PC-9 (cell line): ENCODE measurements around the gene ZRSR2. TPM values are rescaled to one million over a fixed set of nuclear protein-coding genes. Genes with fewer than 3 reads are reported as not detected.

ENCODE experiments used
- BruUV-seq: library from RNA; stranded (reverse); fragments of 400-500 nt; replicated peaks from 2 replicates; lab custom pipeline; 2021; lab: Mats Ljungman, UMichigan
- CTCF ChIA-PET: fragments of 300-600 bp; sonication (Branson Sonifier 250); formaldehyde crosslinking; loops from one replicate; lab custom pipeline; 2022; ENCODE audit warnings: antibody characterized with exemption; lab: Charles Lee
- POLR2A ChIA-PET: fragments of 300-600 bp; sonication (Branson Sonifier 250); formaldehyde crosslinking; loops from one replicate; lab custom pipeline; 2022; ENCODE audit warnings: antibody characterized with exemption; ENCODE audit not compliant: unreplicated experiment; lab: Charles Lee
- DNase-seq, 2 experiments: peaks; one replicate each; pipeline versions ENCODE4 v3.0.0 to v3.0.0-alpha.2; 2015 to 2022; ENCODE audit warnings: mixed read lengths in 1 of 2
- H2AFZ ChIP-seq: fragments of 200-600 bp; sonication (generic); 2 replicates; pipeline ENCODE4 v1.8.1; 2017; ENCODE audit warnings: antibody characterized with exemption
- H3F3A ChIP-seq: fragments of 200-600 bp; sonication (generic); 2 replicates; pipeline ENCODE4 v1.8.1; 2017; ENCODE audit warnings: antibody characterized with exemption, mild to moderate bottlenecking, low read depth; ENCODE audit not compliant: insufficient read depth
- H3K27ac ChIP-seq: fragments of 200-600 bp; sonication (generic); 2 replicates; pipeline ENCODE4 v1.6.1; 2016; ENCODE audit warnings: mixed run types
- H3K27me3 ChIP-seq: fragments of 200-600 bp; sonication (generic); 2 replicates; pipeline ENCODE4 v1.6.1; 2016; ENCODE audit warnings: low read depth, mixed run types; ENCODE audit not compliant: insufficient read depth
- H3K36me3 ChIP-seq: fragments of 200-600 bp; sonication (generic); 2 replicates; pipeline ENCODE4 v1.6.1; 2016; ENCODE audit warnings: low read depth, mixed run types
- H3K4me1 ChIP-seq: fragments of 200-600 bp; sonication (generic); replicated peaks from 2 replicates; pipeline ENCODE4 v1.6.1; 2016; ENCODE audit warnings: mixed run types; ENCODE audit not compliant: insufficient read depth
- H3K4me2 ChIP-seq: fragments of 200-600 bp; sonication (generic); 2 replicates; pipeline ENCODE4 v1.6.1; 2017; ENCODE audit warnings: mixed run types
- H3K4me3 ChIP-seq: fragments of 200-600 bp; sonication (generic); 2 replicates; pipeline ENCODE4 v1.6.1; 2016; ENCODE audit warnings: mixed run types
- H3K79me2 ChIP-seq: fragments of 200-600 bp; sonication (generic); 2 replicates; pipeline ENCODE4 v1.6.1; 2017; ENCODE audit warnings: low read depth, mixed run types
- H3K9me2 ChIP-seq: fragments of 200-600 bp; sonication (generic); 2 replicates; pipeline ENCODE4 v1.8.1; 2017; ENCODE audit warnings: mild to moderate bottlenecking; ENCODE audit not compliant: insufficient read depth
- H3K9me3 ChIP-seq: fragments of 200-600 bp; sonication (generic); 2 replicates; pipeline ENCODE4 v1.8.1; 2016; ENCODE audit warnings: low read depth; ENCODE audit not compliant: insufficient read depth
- H4K20me1 ChIP-seq: fragments of 200-600 bp; sonication (generic); 2 replicates; pipeline ENCODE4 v1.8.1; 2017; ENCODE audit not compliant: insufficient read depth
- EZH2 ChIP-seq: fragments of 200-600 bp; sonication (generic); IDR thresholded peaks from 2 replicates; pipeline ENCODE4 v1.8.0; 2017; ENCODE audit warnings: antibody characterized with exemption, low read depth
- intact Hi-C: fragments of 100-400 bp; cut with micrococcal nuclease; formaldehyde crosslinking; loops from one replicate; pipeline ENCODE4 v1.10.0; 2022; ENCODE audit not compliant: unreplicated experiment
- total RNA-seq: library from RNA; stranded (reverse); gene quantifications from 2 replicates; pipeline ENCODE4 v1.2.3, GENCODE V29; 2021
- TF ChIP-seq, protein P1 (sequence below): fragments of 200-600 bp; sonication (generic); conservative IDR thresholded peaks from 2 replicates; pipeline ENCODE4 v1.6.1; 2017; ENCODE audit warnings: mixed run types, antibody characterized with exemption, mild to moderate bottlenecking, moderate library complexity

The ZRSR2 gene
- total RNA-seq, 1 experiment from 2014 or later, result 7.6 TPM

DNA sequence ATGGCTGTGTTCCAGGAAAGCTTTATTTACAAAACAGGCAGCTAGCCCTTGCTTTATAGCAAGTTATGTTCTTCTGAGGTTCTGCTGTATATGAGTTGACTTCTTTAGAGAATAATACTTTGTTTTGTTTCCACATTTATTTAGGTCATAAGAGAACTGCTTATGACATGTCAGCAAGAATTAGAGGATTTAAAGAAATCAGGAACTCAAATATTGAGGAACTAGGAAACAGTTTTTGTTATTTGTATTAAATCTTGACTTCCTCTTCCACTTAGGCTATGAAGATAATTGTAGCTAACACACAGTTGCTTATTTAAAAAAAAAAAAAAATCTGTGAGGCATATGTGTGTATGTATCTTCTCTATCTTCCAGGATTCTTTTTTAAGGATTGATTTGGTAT, 14.3 kb downstream of the ZRSR2 start:
- H3K36me3 ChIP-seq, result no peaks in the 10 kb centered on the region
- BruUV-seq, result no TSS peak

DNA sequence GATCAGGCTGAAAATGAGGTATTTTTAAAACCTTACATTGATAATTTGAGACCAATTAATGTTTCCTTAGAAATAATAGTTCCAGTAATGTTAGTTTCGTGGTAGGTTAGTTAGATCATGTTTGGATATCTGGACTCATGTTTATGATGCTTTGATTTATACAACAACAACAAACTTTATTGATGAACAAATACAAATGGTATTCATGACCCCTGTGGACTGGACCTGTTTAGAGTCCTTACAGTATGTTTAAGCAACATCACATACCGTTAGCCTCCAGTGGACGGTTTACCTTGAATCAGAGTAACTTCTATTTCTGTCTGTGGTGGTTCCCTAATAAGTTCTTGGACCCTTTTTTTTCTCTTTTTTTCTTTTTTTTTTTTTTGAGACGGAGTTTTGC, 18.0 kb downstream of the ZRSR2 start:
- ChIA-PET CTCF (interaction anchor here (0.6 kb wide), 1 partner anchor 9 kb away, joined by 7 read pairs; no protein-coding TSS in a partner anchor), POLR2A (interaction anchor here (0.6 kb wide), 1 partner anchor 109 kb away, joined by 3 read pairs; no protein-coding TSS in a partner anchor)
- H3K4me2 ChIP-seq, result no peak overlapping the region
- no peaks in the 10 kb centered on the region for H3K79me2 ChIP-seq
- H3K9me3 ChIP-seq, result no peaks in the 10 kb centered on the region
- DNase-seq, result no peak
- no peaks in the 10 kb centered on the region for H4K20me1 ChIP-seq
- no peaks in the 10 kb centered on the region for H3K27me3 ChIP-seq
- H2AFZ ChIP-seq, result no peak overlapping the region
- TF ChIP-seq, protein P1, sequence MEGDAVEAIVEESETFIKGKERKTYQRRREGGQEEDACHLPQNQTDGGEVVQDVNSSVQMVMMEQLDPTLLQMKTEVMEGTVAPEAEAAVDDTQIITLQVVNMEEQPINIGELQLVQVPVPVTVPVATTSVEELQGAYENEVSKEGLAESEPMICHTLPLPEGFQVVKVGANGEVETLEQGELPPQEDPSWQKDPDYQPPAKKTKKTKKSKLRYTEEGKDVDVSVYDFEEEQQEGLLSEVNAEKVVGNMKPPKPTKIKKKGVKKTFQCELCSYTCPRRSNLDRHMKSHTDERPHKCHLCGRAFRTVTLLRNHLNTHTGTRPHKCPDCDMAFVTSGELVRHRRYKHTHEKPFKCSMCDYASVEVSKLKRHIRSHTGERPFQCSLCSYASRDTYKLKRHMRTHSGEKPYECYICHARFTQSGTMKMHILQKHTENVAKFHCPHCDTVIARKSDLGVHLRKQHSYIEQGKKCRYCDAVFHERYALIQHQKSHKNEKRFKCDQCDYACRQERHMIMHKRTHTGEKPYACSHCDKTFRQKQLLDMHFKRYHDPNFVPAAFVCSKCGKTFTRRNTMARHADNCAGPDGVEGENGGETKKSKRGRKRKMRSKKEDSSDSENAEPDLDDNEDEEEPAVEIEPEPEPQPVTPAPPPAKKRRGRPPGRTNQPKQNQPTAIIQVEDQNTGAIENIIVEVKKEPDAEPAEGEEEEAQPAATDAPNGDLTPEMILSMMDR, result no peak
- no peak for TF ChIP-seq EZH2
- no peaks in the 10 kb centered on the region for H3K9me2 ChIP-seq
- BruUV-seq, result no TSS peak
- no peaks in the 10 kb centered on the region for H3K4me1 ChIP-seq
- no peaks in the 10 kb centered on the region; the same call in 1 of the 2 replicates for H3K36me3 ChIP-seq
- no peak overlapping the region for H3K27ac ChIP-seq
- no peak overlapping the region for H3K4me3 ChIP-seq
- H3F3A ChIP-seq, result no peaks in the 10 kb centered on the region
- intact Hi-C loops, result no loop called here

More for the DNA sequence above, 14.3 kb downstream of the ZRSR2 start:
- H3K9me2 ChIP-seq, result no peaks in the 10 kb centered on the region
- H4K20me1 ChIP-seq, result no peaks in the 10 kb centered on the region
- intact Hi-C loops, result no loop called here
- no peaks in the 10 kb centered on the region for H3K4me1 ChIP-seq
- DNase-seq, result no peak
- H3F3A ChIP-seq, result no peaks in the 10 kb centered on the region
- TF ChIP-seq, protein P1, result no peak
- no peak for TF ChIP-seq EZH2
- H3K79me2 ChIP-seq, result no peaks in the 10 kb centered on the region
- CTCF ChIA-PET, result no interaction called here
- H2AFZ ChIP-seq, result no peak overlapping the region
- no peaks in the 10 kb centered on the region for H3K27me3 ChIP-seq
- no peaks in the 10 kb centered on the region for H3K9me3 ChIP-seq
- H3K4me2 ChIP-seq, result no peak overlapping the region
- POLR2A ChIA-PET, result no interaction called here
- H3K4me3 ChIP-seq, result no peak overlapping the region
- no peak overlapping the region for H3K27ac ChIP-seq

DNA sequence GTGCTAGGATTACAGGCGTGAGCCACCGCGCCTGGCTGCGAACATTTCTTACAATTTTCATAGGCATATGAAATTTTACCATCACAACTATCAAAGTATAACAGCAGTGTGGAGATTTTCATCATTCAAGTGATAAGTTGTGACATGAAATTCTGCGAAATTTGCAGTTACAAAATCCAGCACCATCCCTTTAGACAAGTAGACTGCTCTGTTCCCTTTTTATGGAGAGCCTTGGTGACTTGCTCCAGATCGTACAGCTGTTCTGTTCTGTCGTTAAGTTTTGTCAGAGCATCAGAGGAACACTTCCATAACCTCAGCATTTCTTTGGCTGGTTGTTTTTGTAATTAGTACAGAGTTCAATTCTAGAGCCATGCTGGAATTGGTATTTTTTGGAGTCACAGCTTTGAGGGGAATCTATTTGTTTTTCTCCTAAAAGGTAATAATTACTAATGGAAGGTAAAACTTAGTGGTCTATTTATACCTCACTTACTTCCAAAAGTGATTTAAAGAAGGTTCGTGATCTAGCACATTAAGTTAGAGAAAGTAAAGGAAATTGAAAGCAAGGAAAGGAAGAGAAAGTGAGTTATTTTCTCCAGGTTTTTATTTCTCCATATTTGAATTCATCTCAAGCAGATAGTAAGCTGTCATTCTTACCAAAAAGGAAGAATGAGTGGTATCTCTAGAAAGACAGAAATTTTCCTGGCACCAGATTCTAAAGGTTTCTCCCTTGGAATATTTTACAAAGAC, 22.1 kb downstream of the ZRSR2 start:
- Histone ChIP-seq H3K9me2 (no peaks in the 10 kb centered on the region), H3K27me3 (no peaks in the 10 kb centered on the region), H4K20me1 (no peaks in the 10 kb centered on the region), H3K4me1 (no peaks in the 10 kb centered on the region), H3K27ac (no peak overlapping the region), H3K4me3 (no peak overlapping the region), H3K79me2 (no peaks in the 10 kb centered on the region), H3K36me3 (no peaks in the 10 kb centered on the region; the same call in 1 of the 2 replicates), H3F3A (no peaks in the 10 kb centered on the region), H3K4me2 (no peak overlapping the region), H3K9me3 (no peaks in the 10 kb centered on the region), H2AFZ (no peak overlapping the region)
- no TSS peak for BruUV-seq
- ChIA-PET POLR2A (no interaction called here), CTCF (no interaction called here)
- no peak for DNase-seq
- TF ChIP-seq EZH2, result no peak
- TF ChIP-seq, protein P1, result no peak
- intact Hi-C loops, result no loop called here
